Activated CD4-positive, alpha-beta T cell treated with anti-CD3 and anti-CD28 coated beads, Interleukin-2, amount 50 U/mL, for 24 hours (primary cell): ENCODE results near the gene CCDC69.
"Not testable (repeated sequence)": the region's sequence is repeated elsewhere in the genome, so short reads cannot be mapped to it uniquely, and the experiment has no call there.

Experiments used
- DNase-seq, 2 donors: peaks; one replicate each; pipeline ENCODE4 v3.0.0-alpha.2; 2020; ENCODE audit warnings: low read depth in 1 of 2, low spot score in 1 of 2

CCDC69 gene

GRCh38 chr5:151196556-151197290 lies 27.2 kb downstream of the CCDC69 start:
- DNase-seq = no peak

DNA sequence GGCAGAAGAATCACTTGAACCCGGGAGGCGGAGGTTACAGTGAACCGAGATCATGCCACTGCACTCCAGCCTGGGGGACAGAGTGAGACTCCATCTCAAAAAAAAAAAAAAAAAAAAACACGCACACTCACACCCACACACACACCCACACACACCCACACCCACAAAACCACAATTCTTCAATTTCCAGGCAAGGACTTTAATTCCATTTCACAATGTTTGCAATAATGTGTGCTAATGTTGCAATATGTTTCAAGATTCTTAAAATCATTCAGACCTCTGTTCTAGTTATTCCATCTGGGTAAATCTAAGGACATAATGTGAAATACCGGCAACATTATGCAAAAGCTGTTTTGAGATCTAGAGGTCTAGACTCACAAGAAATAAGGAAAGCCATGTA lies 28.3 kb downstream of the CCDC69 start:
- DNase-seq = no peak

DNA sequence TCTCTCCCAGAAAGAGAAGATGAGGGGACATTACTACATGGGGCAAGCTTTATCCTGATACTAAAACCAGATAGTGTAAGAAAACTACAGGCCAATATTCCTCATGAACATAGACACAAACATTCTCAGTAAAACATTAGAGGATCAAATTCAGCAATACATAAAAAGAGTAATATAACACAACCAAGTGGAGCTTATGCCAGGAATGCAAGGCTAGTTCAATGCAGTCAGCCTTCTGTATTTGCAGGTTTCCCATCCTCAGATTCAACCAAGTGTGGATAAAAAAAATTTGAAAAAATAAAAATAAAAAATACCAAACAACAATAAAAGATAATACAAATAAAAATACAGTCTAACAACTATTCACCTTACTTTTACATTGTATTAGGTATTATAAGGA lies 31.3 kb downstream of the CCDC69 start:
- DNase-seq = no peak

DNA sequence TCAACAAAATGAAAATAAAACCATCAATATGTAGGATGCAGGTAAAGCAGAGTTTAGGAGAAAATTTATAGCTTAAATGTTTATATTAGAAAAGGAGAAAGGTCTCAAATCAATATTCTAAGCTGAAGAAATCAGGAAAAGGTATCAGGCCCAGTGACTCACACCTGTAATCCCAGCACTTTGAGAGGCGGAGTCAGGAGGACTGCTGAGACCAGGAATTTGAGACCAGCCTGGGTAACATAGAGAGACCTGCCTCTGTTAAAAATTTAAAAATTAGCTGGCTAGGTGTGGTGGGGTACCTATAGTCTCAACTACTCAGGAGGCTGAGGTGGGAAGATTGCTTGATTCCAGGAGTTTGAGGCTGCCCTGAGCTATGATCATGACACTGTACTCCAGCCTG lies 32.2 kb downstream of the CCDC69 start:
- no peak for DNase-seq

DNA sequence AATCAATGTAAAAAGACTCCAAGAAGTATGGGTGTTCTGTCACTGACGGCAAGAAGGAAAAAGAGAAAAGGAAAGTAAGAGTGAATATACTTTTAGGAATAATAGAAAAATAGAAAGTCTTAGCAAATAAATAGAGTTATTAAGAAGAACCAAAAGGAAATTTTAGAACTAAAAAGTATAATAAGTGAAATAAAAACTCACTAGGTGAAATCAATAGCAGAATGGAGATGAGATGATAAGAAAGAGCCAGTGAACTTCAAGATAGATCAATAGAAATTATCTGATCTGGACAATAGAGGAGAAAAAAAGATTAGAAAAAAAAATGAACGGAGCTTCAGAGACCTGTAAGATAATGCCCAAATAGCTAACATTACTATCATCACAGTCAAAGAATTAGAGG lies 34.7 kb downstream of the CCDC69 start:
- no peak for DNase-seq

- DNase-seq = no peak
Measured at GRCh38 chr5:151186538-151186937, 37.4 kb downstream of the CCDC69 start.

- no peak for DNase-seq
Measured at GRCh38 chr5:151186052-151186451, 37.8 kb downstream of the CCDC69 start.

DNA sequence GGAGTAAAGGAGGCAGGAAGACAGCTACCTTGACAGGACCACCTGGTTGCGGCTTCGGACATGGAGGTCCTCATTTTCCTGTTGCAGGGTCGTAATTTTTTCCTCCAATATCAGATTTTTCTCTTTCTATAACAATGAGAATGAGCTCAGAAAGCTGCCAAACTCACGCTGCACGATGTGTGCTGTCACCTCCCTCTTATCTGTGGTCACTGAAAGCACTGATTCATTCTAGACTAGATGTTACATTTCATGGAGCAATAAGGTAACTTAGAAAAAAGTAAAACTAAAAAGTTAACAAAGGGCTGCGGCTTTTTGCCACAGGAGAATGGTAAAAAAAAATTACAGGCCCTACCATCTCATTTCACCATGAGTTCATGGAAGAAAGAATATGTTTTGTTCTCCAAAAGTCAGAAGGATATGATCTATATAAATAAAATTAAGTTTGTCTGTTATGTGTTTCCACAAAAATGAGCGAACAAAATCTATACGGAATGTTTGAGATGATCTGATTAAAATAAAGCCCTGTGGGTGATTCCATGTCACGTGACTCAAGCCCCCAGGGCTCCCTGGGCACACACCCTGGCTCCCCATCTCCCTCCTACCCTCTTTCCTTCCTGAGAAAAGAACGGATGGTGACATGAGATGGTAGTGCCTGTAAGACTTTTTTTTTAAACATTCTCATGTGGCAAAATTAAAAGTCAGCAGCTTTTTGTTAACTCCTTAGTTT lies 39.4 kb downstream of the CCDC69 start:
- no peak for DNase-seq

- no peak for DNase-seq
Measured at GRCh38 chr5:151183456-151184245, 40.2 kb downstream of the CCDC69 start.

DNA sequence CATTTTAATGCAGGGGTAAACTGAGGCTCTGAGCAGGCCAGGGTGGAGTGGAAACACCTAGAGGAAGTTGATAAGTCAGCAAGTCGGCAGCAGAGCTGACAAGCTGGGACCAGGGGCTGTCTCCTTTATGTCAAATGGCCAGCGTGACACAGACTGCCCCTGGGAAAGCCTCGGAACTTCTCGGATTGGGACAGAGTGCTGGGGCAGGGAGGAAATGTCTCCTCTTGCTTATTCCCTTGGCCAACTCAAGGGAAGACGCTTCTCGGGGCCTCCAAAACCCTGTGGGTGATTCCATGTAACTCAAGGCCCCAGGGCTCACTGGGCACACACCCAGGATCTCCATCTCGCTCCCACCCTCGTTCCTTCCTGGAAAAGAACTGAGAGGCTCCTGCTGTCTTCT lies 40.9 kb downstream of the CCDC69 start:
- DNase-seq = no peak

DNA sequence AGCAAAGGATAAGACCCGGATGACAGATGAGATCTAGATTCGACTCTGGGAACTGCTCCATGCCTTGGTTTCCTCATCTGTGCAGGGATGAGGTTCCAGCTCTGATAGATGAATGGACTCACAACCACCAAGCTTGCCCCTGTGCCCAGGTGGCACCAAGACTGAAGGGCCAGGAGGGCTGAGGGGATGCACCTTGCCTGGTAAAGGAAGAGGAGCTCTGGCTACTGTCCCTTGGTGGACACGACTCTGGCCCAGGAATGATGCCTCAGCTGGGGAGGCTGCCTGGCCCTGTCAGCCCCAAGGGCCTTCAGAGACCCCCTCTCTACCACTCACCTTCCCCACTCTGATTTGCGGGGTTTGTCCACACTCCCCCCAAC lies 41.4 kb downstream of the CCDC69 start:
- no peak for DNase-seq

GRCh38 chr5:151181818-151182523 lies 41.9 kb downstream of the CCDC69 start:
- no peak for DNase-seq

- DNase-seq = no peak
Measured at GRCh38 chr5:151180291-151180690, 43.6 kb downstream of the CCDC69 start.

- DNase-seq = no peak
Measured at GRCh38 chr5:151179489-151179840, 44.4 kb downstream of the CCDC69 start.

- DNase-seq = no peak
Measured at GRCh38 chr5:151178777-151179488, 45.0 kb downstream of the CCDC69 start.

DNA sequence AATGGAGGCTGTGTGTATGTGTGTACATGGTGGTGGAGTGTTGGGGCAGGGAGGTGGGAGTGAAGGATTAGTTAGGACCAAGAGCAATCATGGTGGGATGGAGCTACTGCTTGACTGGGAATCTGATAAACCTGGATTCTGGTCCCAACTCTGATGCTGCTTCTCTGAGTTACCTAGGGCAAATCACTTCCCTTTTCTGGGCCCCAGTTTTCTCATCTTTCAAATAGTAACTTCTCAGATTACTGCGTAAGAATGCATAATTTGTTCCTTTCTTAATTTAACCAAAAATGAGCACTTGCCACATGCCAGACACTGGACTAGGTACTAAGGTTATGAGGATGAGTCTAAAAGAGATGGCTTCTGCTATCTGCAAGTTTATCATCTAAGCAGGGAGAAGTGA lies 45.5 kb downstream of the CCDC69 start:
- DNase-seq = no peak

GRCh38 chr5:151176268-151176667 lies 47.6 kb downstream of the CCDC69 start:
- DNase-seq = not testable (repeated sequence)

DNA sequence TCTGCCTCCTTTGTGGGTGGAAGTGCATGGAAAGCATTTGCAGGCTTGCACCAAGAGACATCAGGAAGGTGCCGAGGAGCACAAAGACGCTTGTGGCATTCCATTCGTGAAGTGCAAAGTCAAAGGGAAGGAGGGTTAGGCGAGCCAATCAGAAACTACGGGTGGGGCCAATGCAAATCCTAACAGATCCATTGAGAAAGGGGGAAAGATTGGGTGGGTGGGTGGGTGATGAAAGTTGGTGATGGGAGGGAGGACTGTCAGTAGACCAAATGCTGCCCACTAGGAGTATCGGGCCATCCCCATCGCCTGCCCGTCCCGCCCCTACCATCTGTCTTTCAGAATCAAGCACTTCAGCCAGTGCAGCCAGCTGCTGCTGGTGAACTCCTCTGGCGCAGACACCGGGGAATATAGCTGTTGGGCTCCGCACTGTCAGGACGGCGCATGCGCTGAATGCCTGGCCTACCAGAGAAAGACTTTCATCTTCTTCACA lies 49.2 kb downstream of the CCDC69 start:
- no peak for DNase-seq

GRCh38 chr5:151173711-151174611 lies 49.9 kb downstream of the CCDC69 start:
- DNase-seq = no peak

DNA sequence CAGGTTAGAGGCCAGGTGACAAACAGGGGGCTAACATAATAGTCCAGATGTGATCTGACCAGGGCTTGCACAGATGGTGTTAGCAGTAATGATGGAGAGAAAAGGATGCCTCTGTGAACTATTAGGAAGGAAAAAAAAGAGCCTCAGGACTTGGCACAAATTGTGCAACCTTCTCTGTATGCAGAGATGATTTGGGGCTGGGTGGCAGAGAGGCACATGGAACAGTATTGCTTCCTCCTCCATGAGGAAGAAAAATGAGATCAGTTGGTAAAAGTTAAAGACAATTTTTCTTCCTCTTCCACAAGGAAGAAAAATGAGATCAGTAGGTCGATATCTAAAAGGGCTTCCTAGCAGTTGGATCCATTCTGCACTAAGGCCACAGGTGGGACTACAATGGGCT lies 52.4 kb downstream of the CCDC69 start:
- no peak for DNase-seq
